PC-3 (cell line): ENCODE measurements around the gene FILIP1L. TPM values are rescaled to one million over a fixed set of nuclear protein-coding genes. Genes with fewer than 3 reads are reported as not detected.

Source experiments
- ATAC-seq: fragments of 200-7000 bp; cut with Tn5 transposase; 2 replicates; pipeline ENCODE4 v1.9.1; 2020; ENCODE audit warnings: mild to moderate bottlenecking, moderate library complexity
- BruUV-seq: library from RNA; stranded (reverse); fragments of 400-500 nt; replicated peaks from 2 replicates; lab custom pipeline; 2021; lab: Mats Ljungman, UMichigan
- CTCF ChIA-PET: fragments of 300-600 bp; sonication (Branson Sonifier 250); formaldehyde crosslinking; loops from one replicate; lab custom pipeline; 2022; ENCODE audit warnings: antibody characterized with exemption; lab: Charles Lee
- POLR2A ChIA-PET: fragments of 300-600 bp; sonication (Branson Sonifier 250); formaldehyde crosslinking; loops from one replicate; lab custom pipeline; 2022; ENCODE audit warnings: antibody characterized with exemption; ENCODE audit not compliant: unreplicated experiment; lab: Charles Lee
- DNase-seq: peaks from one replicate; pipeline ENCODE4 v3.0.0-alpha.2; 2015
- H2AFZ ChIP-seq: fragments of 300-600 bp; sonication (generic); 2 replicates; pipeline ENCODE4 v1.6.0; 2016; ENCODE audit warnings: antibody characterized with exemption, low read length
- H3F3A ChIP-seq: fragments of 300-600 bp; sonication (generic); one replicate; pipeline ENCODE4 v1.6.0; 2017; ENCODE audit warnings: antibody characterized with exemption, low read length, control low read depth, mild to moderate bottlenecking; ENCODE audit not compliant: unreplicated experiment
- H3K27ac ChIP-seq: fragments of 300-600 bp; sonication (generic); 2 replicates; pipeline ENCODE4 v1.5.1; 2016; ENCODE audit warnings: mild to moderate bottlenecking, low read length
- H3K27me3 ChIP-seq: fragments of 300-600 bp; sonication (generic); 2 replicates; pipeline ENCODE4 v1.6.1; 2016; ENCODE audit warnings: low read length, mixed read lengths
- H3K36me3 ChIP-seq: fragments of 300-600 bp; sonication (generic); 2 replicates; pipeline ENCODE4 v1.6.1; 2016; ENCODE audit warnings: low read depth, mixed run types, low read length, mixed read lengths
- H3K4me1 ChIP-seq: fragments of 300-600 bp; sonication (generic); 2 replicates; pipeline ENCODE4 v1.5.1; 2016; ENCODE audit warnings: low read length; ENCODE audit not compliant: insufficient read depth
- H3K4me2 ChIP-seq: fragments of 300-600 bp; sonication (generic); 2 replicates; pipeline ENCODE4 v1.6.0; 2016; ENCODE audit warnings: low read length
- H3K4me3 ChIP-seq: fragments of 300-600 bp; sonication (generic); 2 replicates; pipeline ENCODE4 v1.5.1; 2016; ENCODE audit warnings: mild to moderate bottlenecking, low read length, mixed read lengths
- H3K79me2 ChIP-seq: fragments of 300-600 bp; sonication (generic); 2 replicates; pipeline ENCODE4 v1.6.1; 2017; ENCODE audit warnings: low read length, mixed read lengths
- H3K9ac ChIP-seq: fragments of 300-600 bp; sonication (generic); 2 replicates; pipeline ENCODE4 v1.6.0; 2016; ENCODE audit warnings: mild to moderate bottlenecking, low read length
- H3K9me2 ChIP-seq: fragments of 300-600 bp; sonication (generic); replicated peaks from 2 replicates; pipeline ENCODE4 v1.6.1; 2016; ENCODE audit warnings: mixed run types, low read length, mixed read lengths
- H3K9me3 ChIP-seq: fragments of 300-600 bp; sonication (generic); 2 replicates; pipeline ENCODE4 v1.6.1; 2016; ENCODE audit warnings: low read length, mixed read lengths
- H4K20me1 ChIP-seq: fragments of 300-600 bp; sonication (generic); 2 replicates; pipeline ENCODE4 v1.6.1; 2016; ENCODE audit warnings: low read length, mixed read lengths
- CTCF ChIP-seq: fragments of 300-600 bp; sonication (generic); conservative IDR thresholded peaks from 2 replicates; pipeline ENCODE4 v1.5.1; 2017; ENCODE audit warnings: antibody characterized with exemption, low read depth, mild to moderate bottlenecking, low read length
- EZH2 ChIP-seq: fragments of 300-600 bp; sonication (generic); IDR thresholded peaks from one replicate; pipeline ENCODE4 v1.6.1; 2017; ENCODE audit warnings: antibody characterized with exemption, mild to moderate bottlenecking, low read length; ENCODE audit not compliant: unreplicated experiment
- EZH2phosphoT487 ChIP-seq: fragments of 300-600 bp; sonication (generic); IDR thresholded peaks from 2 replicates; pipeline ENCODE4 v1.6.1; 2018; ENCODE audit warnings: mild to moderate bottlenecking, antibody characterized with exemption, low read length, borderline replicate concordance
- intact Hi-C: fragments of 100-400 bp; cut with micrococcal nuclease; formaldehyde crosslinking; loops from 2 replicates; pipeline ENCODE4 v1.9.0; 2023
- total RNA-seq: library from RNA; depleted of rRNA; stranded (reverse); fragments of >200 nt; gene quantifications from 2 replicates; pipeline ENCODE4 v1.2.3, GENCODE V29; 2014

FILIP1L gene
- total RNA-seq, 1 experiment from 2014 or later = not detected

DNA sequence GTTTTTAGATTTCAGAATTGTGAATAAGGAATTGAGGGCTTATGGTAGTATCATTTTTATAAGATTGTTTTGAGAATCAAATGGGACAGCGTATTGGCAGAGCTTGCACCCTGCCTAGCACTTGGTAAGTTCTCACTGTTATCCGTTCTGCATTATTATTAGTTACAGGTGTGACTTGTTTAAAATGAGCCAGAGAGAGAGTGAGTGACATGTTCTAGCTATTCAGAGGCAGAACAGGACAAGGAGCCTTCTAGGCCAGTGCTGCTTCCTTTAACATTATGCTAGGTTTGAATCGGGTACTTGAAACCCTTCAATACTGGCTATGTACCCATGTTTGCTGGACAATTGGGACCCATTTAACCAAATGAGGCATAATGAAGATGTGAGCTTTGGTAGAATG, 133.7 kb downstream of the FILIP1L start:
- Histone ChIP-seq H3K9me2 (no peaks in the 10 kb centered on the region), H3K4me3 (no peak overlapping the region), H3K79me2 (no peaks in the 10 kb centered on the region), H3K4me2 (no peak overlapping the region), H3K36me3 (no peaks in the 10 kb centered on the region), H3K4me1 (peaks cover 4% of the 10 kb centered on the region; the same call in 1 of the 2 replicates), H2AFZ (no peak overlapping the region), H3F3A (no peaks in the 10 kb centered on the region), H4K20me1 (no peaks in the 10 kb centered on the region), H3K9ac (no peak overlapping the region), H3K27ac (no peak overlapping the region), H3K27me3 (no peaks in the 10 kb centered on the region), H3K9me3 (no peaks in the 10 kb centered on the region)
- TF ChIP-seq EZH2 (no peak), EZH2phosphoT487 (no peak), CTCF (no peak)
- ATAC-seq (no peak), DNase-seq (no peak)
- BruUV-seq = no TSS peak
- intact Hi-C loops = no loop called here
- ChIA-PET POLR2A (no interaction called here), CTCF (no interaction called here)

DNA sequence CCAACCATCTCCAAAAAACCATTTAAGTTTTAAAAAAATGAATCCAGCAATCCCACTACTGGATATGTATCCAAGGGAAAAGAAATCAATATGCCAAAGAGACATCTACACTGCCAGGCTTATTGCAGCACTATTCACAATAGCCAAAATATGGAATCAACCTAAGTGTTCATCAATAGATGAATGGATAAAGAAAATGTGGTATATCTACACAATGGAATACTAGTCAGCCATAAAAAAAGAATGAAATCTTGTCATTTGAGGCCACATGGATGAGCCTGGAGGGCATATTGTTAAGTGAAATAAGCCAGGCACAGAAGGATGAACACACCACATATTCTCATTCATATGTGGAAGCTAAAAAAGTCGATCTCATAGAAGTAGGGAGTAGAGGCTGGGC, 136.1 kb downstream of the FILIP1L start:
- H3K79me2 ChIP-seq = no peaks in the 10 kb centered on the region
- no peaks in the 10 kb centered on the region for H4K20me1 ChIP-seq
- H3K9me2 ChIP-seq = no peaks in the 10 kb centered on the region
- TF ChIP-seq CTCF (no peak), EZH2phosphoT487 (no peak)
- H3K4me1 ChIP-seq = peaks cover 8% of the 10 kb centered on the region; the same call in 1 of the 2 replicates
- no peak overlapping the region for H3K27ac ChIP-seq
- H2AFZ ChIP-seq = no peak overlapping the region
- no peak overlapping the region for H3K9ac ChIP-seq
- ATAC-seq (no peak), DNase-seq (no peak)
- BruUV-seq = no TSS peak
- H3K36me3 ChIP-seq = no peaks in the 10 kb centered on the region
- POLR2A ChIA-PET = no interaction called here
- CTCF ChIA-PET = no interaction called here
- no peaks in the 10 kb centered on the region for H3F3A ChIP-seq
- no peak overlapping the region for H3K4me2 ChIP-seq
- intact Hi-C loops = no loop called here
- no peaks in the 10 kb centered on the region for H3K27me3 ChIP-seq
- H3K9me3 ChIP-seq = no peaks in the 10 kb centered on the region
- no peak overlapping the region for H3K4me3 ChIP-seq

- no TSS peak for BruUV-seq
- intact Hi-C loops = no loop called here
- no peak overlapping the region for H2AFZ ChIP-seq
- no peaks in the 10 kb centered on the region for H3K36me3 ChIP-seq
- H3K4me3 ChIP-seq = no peak overlapping the region
- CTCF ChIA-PET = no interaction called here
- H4K20me1 ChIP-seq = no peaks in the 10 kb centered on the region
- H3K27me3 ChIP-seq = no peaks in the 10 kb centered on the region
- no peak overlapping the region for H3K27ac ChIP-seq
- H3K4me2 ChIP-seq = no peak overlapping the region
- H3K9me3 ChIP-seq = no peaks in the 10 kb centered on the region
- H3K4me1 ChIP-seq = peaks cover 8% of the 10 kb centered on the region; the same call in 1 of the 2 replicates
- H3K9me2 ChIP-seq = no peaks in the 10 kb centered on the region
- ATAC-seq (no peak), DNase-seq (no peak)
- POLR2A ChIA-PET = no interaction called here
- no peak overlapping the region for H3K9ac ChIP-seq
- H3K79me2 ChIP-seq = no peaks in the 10 kb centered on the region
- TF ChIP-seq CTCF = no peak
- no peak for TF ChIP-seq EZH2
- no peak for TF ChIP-seq EZH2phosphoT487
- H3F3A ChIP-seq = no peaks in the 10 kb centered on the region
Observed at GRCh38 chr3:99976584-99976983, 137.7 kb downstream of the FILIP1L start.
